ENCODE data around the gene FZD10. TPM values are rescaled to one million over a fixed set of nuclear protein-coding genes. Genes with fewer than 3 reads are reported as not detected.

The FZD10 gene
- total and polyA plus RNA-seq, 8 donors: 0.04 to 0.26 (median 0.14) TPM

DNA sequence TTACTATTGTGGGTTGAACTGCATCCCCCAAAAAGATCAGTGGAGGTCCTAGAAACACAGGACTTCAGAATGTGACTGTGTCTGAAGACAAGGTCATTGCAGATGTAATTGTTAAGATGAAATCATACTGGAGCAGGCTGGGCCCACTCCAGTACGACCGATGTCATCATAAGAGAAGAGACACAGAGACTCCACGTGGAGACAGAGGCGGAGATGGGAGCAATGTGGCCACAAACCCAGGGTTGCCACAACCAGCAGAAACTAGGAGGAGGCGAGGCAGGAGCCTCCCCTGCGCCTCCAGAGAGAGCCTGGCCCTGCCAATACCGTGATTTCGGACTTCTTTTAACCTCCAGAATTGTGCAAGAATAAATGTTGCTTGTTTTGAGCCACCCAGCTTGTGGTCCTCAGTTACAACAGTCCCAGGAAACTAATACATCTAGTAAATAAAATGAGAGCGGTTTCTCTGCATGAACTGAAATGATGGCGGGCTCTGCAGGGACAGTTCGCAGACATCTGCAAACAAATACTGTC lies 25.7 kb upstream of the FZD10 start:
- Histone ChIP-seq H3K4me3 (no peak overlapping the region), H3K4me1 (no peaks in the 10 kb centered on the region), H3K9me3 (no peaks in the 10 kb centered on the region), H3K27ac (no peak overlapping the region), H3K36me3 (no peaks in the 10 kb centered on the region), H3K27me3 (peaks cover 0 to 4% (median 0%) of the 10 kb centered on the region in 4 donors)
- ATAC-seq (no peak), FAIRE-seq (no peak), DNase-seq (no peak)
- TF ChIP-seq, protein P1, sequence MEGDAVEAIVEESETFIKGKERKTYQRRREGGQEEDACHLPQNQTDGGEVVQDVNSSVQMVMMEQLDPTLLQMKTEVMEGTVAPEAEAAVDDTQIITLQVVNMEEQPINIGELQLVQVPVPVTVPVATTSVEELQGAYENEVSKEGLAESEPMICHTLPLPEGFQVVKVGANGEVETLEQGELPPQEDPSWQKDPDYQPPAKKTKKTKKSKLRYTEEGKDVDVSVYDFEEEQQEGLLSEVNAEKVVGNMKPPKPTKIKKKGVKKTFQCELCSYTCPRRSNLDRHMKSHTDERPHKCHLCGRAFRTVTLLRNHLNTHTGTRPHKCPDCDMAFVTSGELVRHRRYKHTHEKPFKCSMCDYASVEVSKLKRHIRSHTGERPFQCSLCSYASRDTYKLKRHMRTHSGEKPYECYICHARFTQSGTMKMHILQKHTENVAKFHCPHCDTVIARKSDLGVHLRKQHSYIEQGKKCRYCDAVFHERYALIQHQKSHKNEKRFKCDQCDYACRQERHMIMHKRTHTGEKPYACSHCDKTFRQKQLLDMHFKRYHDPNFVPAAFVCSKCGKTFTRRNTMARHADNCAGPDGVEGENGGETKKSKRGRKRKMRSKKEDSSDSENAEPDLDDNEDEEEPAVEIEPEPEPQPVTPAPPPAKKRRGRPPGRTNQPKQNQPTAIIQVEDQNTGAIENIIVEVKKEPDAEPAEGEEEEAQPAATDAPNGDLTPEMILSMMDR (IDR thresholded peaks at IDR 0.05): no peak
- 54 to 61% methylated on average over 11 of the region's 11 CpGs for WGBS, 2 donors
- intact Hi-C loops (cut with DNase I): no loop called here

DNA sequence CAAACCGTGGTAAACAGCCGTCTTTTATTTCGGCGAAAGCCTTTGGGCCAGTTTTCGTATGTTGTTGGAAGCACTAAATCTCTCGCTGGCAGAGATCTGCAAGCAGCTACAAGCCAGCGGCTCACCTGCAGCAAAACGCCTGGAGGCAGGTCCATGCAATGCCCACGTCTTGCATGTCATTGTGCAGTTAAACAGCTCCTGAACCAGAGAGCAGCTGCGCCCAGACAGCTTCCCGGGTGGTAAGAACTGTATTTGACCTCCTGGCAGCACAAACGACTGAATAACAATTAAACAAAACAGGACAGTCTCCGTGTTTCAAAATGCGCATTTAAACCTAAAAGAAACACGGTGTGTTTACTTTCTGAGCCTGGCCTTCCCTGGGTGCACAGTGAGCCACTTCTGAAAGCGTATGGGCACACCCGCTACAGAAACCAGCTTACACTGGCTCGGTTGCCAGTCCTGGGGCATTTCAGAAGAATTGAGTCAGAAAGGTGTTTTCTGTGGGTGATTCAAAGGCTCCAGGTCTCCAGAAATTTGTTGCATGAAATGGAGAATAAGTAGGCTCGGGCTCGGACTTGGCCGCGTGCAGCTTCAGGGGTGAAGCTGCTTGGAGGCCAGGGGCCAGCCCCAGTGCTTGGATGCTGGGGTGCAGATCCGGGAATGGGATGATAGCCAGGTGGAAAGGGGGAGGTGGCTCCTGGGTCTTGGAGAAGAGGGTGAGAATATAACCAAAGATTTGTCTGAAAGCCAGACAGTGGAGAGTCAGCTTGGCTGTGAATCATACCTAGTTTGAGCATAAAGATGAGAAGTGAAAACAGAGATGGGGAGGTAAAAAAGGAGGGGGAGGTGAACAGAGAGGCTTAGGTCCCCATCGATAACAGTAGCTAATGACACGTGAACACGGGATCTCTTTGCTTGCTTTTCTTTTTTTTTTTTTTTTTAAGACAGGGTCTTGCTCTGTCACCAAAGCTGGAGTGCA lies 24.9 kb upstream of the FZD10 start:
- ATAC-seq: no peak
- 42 to 50% methylated on average over 26 of the region's 26 CpGs for WGBS, 2 donors
- Histone ChIP-seq H3K36me3 (no peaks in the 10 kb centered on the region), H3K27ac (no peak overlapping the region), H3K4me3 (no peak overlapping the region), H3K4me1 (no peaks in the 10 kb centered on the region), H3K9me3 (no peaks in the 10 kb centered on the region), H3K27me3 (peaks cover 0 to 4% (median 0%) of the 10 kb centered on the region in 4 donors)
- TF ChIP-seq, protein P1 (IDR thresholded peaks at IDR 0.05): no peak
- intact Hi-C loops (cut with DNase I): no loop called here
- no peak for FAIRE-seq
- DNase-seq: no peak

GRCh38 chr12:130138478-130138877 lies 23.8 kb upstream of the FZD10 start:
- intact Hi-C loops (cut with DNase I): no loop called here
- DNase-seq: no peak
- FAIRE-seq: no peak
- peaks cover 0 to 4% (median 0%) of the 10 kb centered on the region in 4 donors for H3K27me3 ChIP-seq
- no peak for ATAC-seq
- no peaks in the 10 kb centered on the region for H3K36me3 ChIP-seq
- H3K27ac ChIP-seq: no peak overlapping the region
- no peak overlapping the region for H3K4me3 ChIP-seq
- no peaks in the 10 kb centered on the region for H3K9me3 ChIP-seq
- H3K4me1 ChIP-seq: no peaks in the 10 kb centered on the region
- TF ChIP-seq, protein P1 (IDR thresholded peaks at IDR 0.05): no peak
- 63 to 74% methylated on average over 20 of the region's 20 CpGs for WGBS, 2 donors

- H3K36me3 ChIP-seq: no peaks in the 10 kb centered on the region
- no peak overlapping the region for H3K27ac ChIP-seq
- no peak overlapping the region for H3K4me3 ChIP-seq
- intact Hi-C loops (cut with DNase I): no loop called here
- H3K9me3 ChIP-seq: no peaks in the 10 kb centered on the region
- TF ChIP-seq, protein P1 (IDR thresholded peaks at IDR 0.05): no peak
- H3K4me1 ChIP-seq: no peaks in the 10 kb centered on the region
- peaks cover 0 to 4% (median 0%) of the 10 kb centered on the region in 4 donors for H3K27me3 ChIP-seq
- DNase-seq (no peak), ATAC-seq (no peak), FAIRE-seq (no peak)
- WGBS, 2 donors: 49 to 60% methylated on average over 25 of the region's 25 CpGs
Observed at GRCh38 chr12:130139567-130140421, 22.5 kb upstream of the FZD10 start.

All from pancreas (tissue), 10 donors.